Activated CD8-positive, alpha-beta memory T cell treated with anti-CD3 and anti-CD28 coated beads, Interleukin-2, amount 50 U/mL, for 1 hour (primary cell): ENCODE measurements around the gene CCL17.

Experiments used
- DNase-seq: peaks from one replicate; pipeline ENCODE4 v3.0.0-alpha.2; 2020; ENCODE audit errors: extremely low read depth

Gene CCL17

GRCh38 chr16:57377080-57377841, 27.3 kb upstream of the CCL17 start:
- DNase-seq: no peak

GRCh38 chr16:57379579-57379978, 25.0 kb upstream of the CCL17 start:
- DNase-seq: no peak

GRCh38 chr16:57380671-57381462, 23.7 kb upstream of the CCL17 start:
- no peak for DNase-seq

GRCh38 chr16:57381791-57382534, 22.6 kb upstream of the CCL17 start:
- no peak for DNase-seq

GRCh38 chr16:57382535-57383275, 21.9 kb upstream of the CCL17 start:
- DNase-seq: no peak

GRCh38 chr16:57383276-57384247, 21.0 kb upstream of the CCL17 start:
- DNase-seq: no peak

GRCh38 chr16:57384248-57385070, 20.1 kb upstream of the CCL17 start:
- DNase-seq: no peak

GRCh38 chr16:57385083-57385482, 19.5 kb upstream of the CCL17 start:
- DNase-seq: no peak

GRCh38 chr16:57386381-57386951, 18.1 kb upstream of the CCL17 start:
- no peak for DNase-seq

GRCh38 chr16:57387598-57388354, 16.8 kb upstream of the CCL17 start:
- no peak for DNase-seq

- DNase-seq: no peak
These were observed 16.0 kb upstream of the CCL17 start for GRCh38 chr16:57388359-57389086.

GRCh38 chr16:57389087-57389468, 15.5 kb upstream of the CCL17 start:
- DNase-seq: no peak

- DNase-seq: no peak
These were observed 13.8 kb upstream of the CCL17 start for GRCh38 chr16:57390636-57391295.

- DNase-seq: no peak
These were observed 13.3 kb upstream of the CCL17 start for GRCh38 chr16:57391300-57391699.

- DNase-seq: no peak
These were observed 12.9 kb upstream of the CCL17 start for GRCh38 chr16:57391708-57392107.

GRCh38 chr16:57392694-57393093, 11.9 kb upstream of the CCL17 start:
- DNase-seq: no peak

- DNase-seq: no peak
These were observed 10.1 kb upstream of the CCL17 start for GRCh38 chr16:57394444-57394843.
